Left ventricle myocardium superior (tissue), 1 donor: ENCODE measurements around the gene NBAS. TPM values are rescaled to one million over a fixed set of nuclear protein-coding genes. Genes with fewer than 3 reads are reported as not detected.
"Not testable (repeated sequence)": the region's sequence is repeated elsewhere in the genome, so short reads cannot be mapped to it uniquely, and the experiment has no call there.

Source experiments
- ATAC-seq: fragments of 200-7000 bp; cut with Tn5 transposase; one replicate; pipeline ENCODE4 v1.9.1; 2020; ENCODE audit warnings: mild to moderate bottlenecking, moderate library complexity
- DNase-seq: peaks from one replicate; pipeline ENCODE4 v3.0.0-alpha.2; 2020
- intact Hi-C: fragments of 100-400 bp; cut with micrococcal nuclease; formaldehyde crosslinking; loops from one replicate; pipeline ENCODE4 v1.11.0; 2022
- total RNA-seq: library from RNA; stranded (reverse); fragmentation: NEBNext Ultra II Directional; extraction: Animal tissue kit (Norgen Biotek cat#: 25700); gene quantifications from one replicate; pipeline ENCODE4 v1.2.1, GENCODE V29; 2021
- donor health status: DM: no; HTN: yes; CAD: no; lungs with severe emphysema.

The NBAS gene
- total RNA-seq, 1 donor from 2014 or later = 64.4 TPM

GRCh38 chr2:15260835-15261234, 300.3 kb downstream of the NBAS start:
- no peak for DNase-seq
- no peak for ATAC-seq

GRCh38 chr2:15260196-15260595, 300.9 kb downstream of the NBAS start:
- DNase-seq (no peak), ATAC-seq (no peak)
- intact Hi-C loops = no loop called here

More at GRCh38 chr2:15260835-15261234, 300.3 kb downstream of the NBAS start:
- intact Hi-C loops = no loop called here

- ATAC-seq = no peak
- intact Hi-C loops = no loop called here
- DNase-seq = no peak
Observed at GRCh38 chr2:15259356-15259756, 301.8 kb downstream of the NBAS start.

GRCh38 chr2:15258385-15258784, 302.7 kb downstream of the NBAS start:
- intact Hi-C loops, ATAC-seq, DNase-seq: not testable (repeated sequence)

- ATAC-seq (no peak), DNase-seq (no peak)
- intact Hi-C loops = no loop called here
Observed at GRCh38 chr2:15253835-15254286, 307.3 kb downstream of the NBAS start.

GRCh38 chr2:15253247-15253646, 307.9 kb downstream of the NBAS start:
- DNase-seq (no peak), ATAC-seq (no peak)
- intact Hi-C loops = no loop called here

- intact Hi-C loops = no loop called here
- ATAC-seq = no peak
- no peak for DNase-seq
Observed at GRCh38 chr2:15251753-15252152, 309.4 kb downstream of the NBAS start.

- DNase-seq, intact Hi-C loops, ATAC-seq: not testable (repeated sequence)
Observed at GRCh38 chr2:15250946-15251345, 310.2 kb downstream of the NBAS start.

GRCh38 chr2:15246870-15247269, 314.3 kb downstream of the NBAS start:
- DNase-seq (no peak), ATAC-seq (no peak)
- intact Hi-C loops = no loop called here

GRCh38 chr2:15243762-15244161, 317.4 kb downstream of the NBAS start:
- intact Hi-C loops = no loop called here
- DNase-seq = no peak
- no peak for ATAC-seq

GRCh38 chr2:15242936-15243461, 318.1 kb downstream of the NBAS start:
- no peak for ATAC-seq
- intact Hi-C loops = no loop called here
- no peak for DNase-seq

- ATAC-seq (no peak), DNase-seq (no peak)
- intact Hi-C loops = no loop called here
Observed at GRCh38 chr2:15241929-15242328, 319.2 kb downstream of the NBAS start.

- no peak for ATAC-seq
- no peak for DNase-seq
- intact Hi-C loops = no loop called here
Observed at GRCh38 chr2:15241201-15241600, 319.9 kb downstream of the NBAS start.

- DNase-seq (no peak), ATAC-seq (no peak)
- intact Hi-C loops = no loop called here
Observed at GRCh38 chr2:15238028-15238427, 323.1 kb downstream of the NBAS start.

- intact Hi-C loops = no loop called here
- ATAC-seq = no peak
- no peak for DNase-seq
Observed at GRCh38 chr2:15230599-15231192, 330.4 kb downstream of the NBAS start.

- intact Hi-C loops = no loop called here
- DNase-seq = no peak
- ATAC-seq = no peak
Observed at GRCh38 chr2:15226661-15227060, 334.5 kb downstream of the NBAS start.

- DNase-seq (no peak), ATAC-seq (no peak)
- intact Hi-C loops = no loop called here
Observed at GRCh38 chr2:15225131-15225530, 336.0 kb downstream of the NBAS start.

GRCh38 chr2:15224641-15225040, 336.5 kb downstream of the NBAS start:
- intact Hi-C loops = no loop called here
- ATAC-seq = no peak
- no peak for DNase-seq

- intact Hi-C loops = no loop called here
- ATAC-seq (no peak), DNase-seq (no peak)
Observed at GRCh38 chr2:15223887-15224286, 337.2 kb downstream of the NBAS start.

GRCh38 chr2:15222856-15223255, 338.3 kb downstream of the NBAS start:
- DNase-seq = no peak
- ATAC-seq = no peak
- intact Hi-C loops = no loop called here

- no peak for DNase-seq
- ATAC-seq = no peak
- intact Hi-C loops = no loop called here
Observed at GRCh38 chr2:15220603-15221002, 340.5 kb downstream of the NBAS start.
